IPS-20b (cell line): ENCODE results near the gene NAXD.

Source experiments
- H3K27ac ChIP-seq: one replicate; pipeline ENCODE4 v1.5.1; 2013; ENCODE audit warnings: low read length
- H3K27me3 ChIP-seq: 2 replicates; pipeline ENCODE4 v1.6.1; 2013; ENCODE audit warnings: mild to moderate bottlenecking, low read length, inconsistent platforms; ENCODE audit not compliant: insufficient read depth
- H3K36me3 ChIP-seq: 2 replicates; pipeline ENCODE4 v1.6.1; 2013; ENCODE audit warnings: low read depth, mild to moderate bottlenecking, inconsistent platforms, low read length, moderate library complexity; ENCODE audit not compliant: insufficient read depth
- H3K4me1 ChIP-seq: 2 replicates; pipeline ENCODE4 v1.6.1; 2013; ENCODE audit warnings: mild to moderate bottlenecking, control low read depth, inconsistent platforms, low read length, moderate library complexity; ENCODE audit not compliant: insufficient read depth
- H3K4me3 ChIP-seq: 2 replicates; pipeline ENCODE4 v1.5.1; 2013; ENCODE audit warnings: mild to moderate bottlenecking, low read length, inconsistent platforms
- H3K9ac ChIP-seq: 2 replicates; pipeline ENCODE4 v1.6.1; 2013; ENCODE audit warnings: low read depth, mild to moderate bottlenecking, inconsistent platforms, low read length, moderate library complexity
- H3K9me3 ChIP-seq: 2 replicates; pipeline ENCODE4 v1.6.1; 2013; ENCODE audit warnings: mild to moderate bottlenecking, low read depth, low read length, inconsistent platforms; ENCODE audit not compliant: insufficient read depth

Gene NAXD

GRCh38 chr13:110682746-110683145, 67.4 kb downstream of the NAXD start:
- Histone ChIP-seq H3K27me3 (no peaks in the 10 kb centered on the region), H3K4me3 (no peak overlapping the region), H3K36me3 (peaks cover 67% of the 10 kb centered on the region), H3K27ac (no peak overlapping the region), H3K9ac (no peak overlapping the region), H3K4me1 (no peaks in the 10 kb centered on the region), H3K9me3 (no peaks in the 10 kb centered on the region)

GRCh38 chr13:110683203-110683883, 68.0 kb downstream of the NAXD start:
- Histone ChIP-seq H3K9ac (no peak overlapping the region), H3K9me3 (no peaks in the 10 kb centered on the region), H3K4me3 (no peak overlapping the region), H3K27me3 (no peaks in the 10 kb centered on the region), H3K4me1 (no peaks in the 10 kb centered on the region), H3K36me3 (peaks cover 69% of the 10 kb centered on the region), H3K27ac (no peak overlapping the region)

DNA sequence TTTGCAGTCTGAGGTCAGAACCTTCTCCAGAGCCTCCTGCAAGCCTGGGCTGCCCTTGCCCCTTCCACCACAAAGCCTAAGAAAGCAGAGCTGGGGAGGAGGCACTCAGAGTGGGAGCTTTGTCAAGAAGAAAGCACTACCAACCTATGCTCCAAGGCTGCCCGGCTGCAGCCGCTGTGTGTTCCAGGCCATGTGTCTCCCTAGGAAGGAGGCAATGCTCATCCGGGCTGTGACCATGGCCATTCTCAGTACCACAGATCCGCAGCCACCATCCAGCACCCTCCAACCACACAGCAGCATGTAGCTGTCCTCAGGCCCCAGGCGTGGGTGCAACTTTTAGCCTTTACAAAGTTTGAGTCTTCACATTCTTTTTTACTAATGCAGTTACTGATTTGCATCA, 68.6 kb downstream of the NAXD start:
- Histone ChIP-seq H3K27ac (no peak overlapping the region), H3K4me3 (no peak overlapping the region), H3K9ac (no peak overlapping the region), H3K36me3 (peaks cover 63% of the 10 kb centered on the region), H3K4me1 (no peaks in the 10 kb centered on the region), H3K9me3 (no peaks in the 10 kb centered on the region), H3K27me3 (no peaks in the 10 kb centered on the region)

DNA sequence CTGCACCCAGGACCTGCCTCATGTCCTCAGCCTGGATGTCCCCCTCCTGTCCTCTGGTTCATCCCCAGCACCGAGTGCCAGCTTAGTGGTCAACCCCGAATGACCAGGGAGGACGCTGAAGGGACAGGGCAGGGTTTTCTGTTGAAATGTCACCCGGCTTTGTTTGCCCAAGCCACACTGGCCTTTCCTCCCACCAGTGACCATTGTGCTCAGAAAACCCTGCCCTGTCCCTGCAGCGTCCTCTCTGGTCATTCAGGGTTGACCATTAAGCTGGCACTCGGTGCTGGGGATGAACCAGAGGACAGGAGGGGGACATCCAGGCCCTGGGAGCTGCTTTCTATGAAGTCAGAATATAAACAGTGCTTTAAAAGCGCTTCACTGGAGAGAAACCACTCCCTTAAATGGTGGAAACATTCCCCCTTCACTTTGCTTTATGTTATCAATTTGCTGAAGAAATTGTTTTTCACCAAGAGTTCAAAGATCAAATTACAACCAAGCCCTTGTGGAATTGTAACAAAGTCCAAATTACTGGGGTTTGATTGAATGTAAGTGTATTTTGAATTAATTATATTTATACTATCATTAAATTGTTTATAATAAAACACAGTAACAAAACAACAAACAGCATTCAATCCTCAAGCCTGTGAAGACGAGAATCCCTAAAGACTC, 69.2 kb downstream of the NAXD start:
- Histone ChIP-seq H3K9me3 (no peaks in the 10 kb centered on the region), H3K4me3 (no peak overlapping the region), H3K27ac (no peak overlapping the region), H3K9ac (no peak overlapping the region), H3K27me3 (no peaks in the 10 kb centered on the region), H3K4me1 (no peaks in the 10 kb centered on the region), H3K36me3 (peaks cover 65% of the 10 kb centered on the region)

GRCh38 chr13:110685305-110686020, 70.1 kb downstream of the NAXD start:
- H3K4me1 ChIP-seq = no peaks in the 10 kb centered on the region
- H3K36me3 ChIP-seq = peaks cover 67% of the 10 kb centered on the region

DNA sequence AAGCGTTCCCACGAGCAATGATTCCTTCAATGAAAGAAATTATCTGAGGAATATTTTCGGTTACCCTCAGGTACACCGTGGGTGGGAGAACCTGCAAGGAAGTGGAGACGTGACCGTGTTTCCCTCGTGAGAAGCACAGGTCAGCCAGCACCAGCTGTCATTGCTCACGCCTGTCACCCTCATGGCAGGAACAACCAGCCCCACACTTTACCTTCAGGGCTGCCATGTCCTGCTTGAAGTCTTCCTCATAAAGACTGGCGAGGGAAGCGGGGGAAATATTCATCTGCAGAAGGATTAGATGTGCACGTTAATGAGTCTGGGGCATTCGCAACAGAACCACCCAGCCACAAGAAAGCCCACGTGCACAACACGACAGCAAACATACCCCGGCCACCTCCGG, 72.4 kb downstream of the NAXD start:
- Histone ChIP-seq H3K27ac (no peak overlapping the region), H3K36me3 (peaks cover 52% of the 10 kb centered on the region)

More at GRCh38 chr13:110685305-110686020, 70.1 kb downstream of the NAXD start:
- H3K4me3 ChIP-seq = no peak overlapping the region
- no peak overlapping the region for H3K9ac ChIP-seq
- no peaks in the 10 kb centered on the region for H3K27me3 ChIP-seq
- H3K9me3 ChIP-seq = no peaks in the 10 kb centered on the region
- no peak overlapping the region for H3K27ac ChIP-seq

DNA sequence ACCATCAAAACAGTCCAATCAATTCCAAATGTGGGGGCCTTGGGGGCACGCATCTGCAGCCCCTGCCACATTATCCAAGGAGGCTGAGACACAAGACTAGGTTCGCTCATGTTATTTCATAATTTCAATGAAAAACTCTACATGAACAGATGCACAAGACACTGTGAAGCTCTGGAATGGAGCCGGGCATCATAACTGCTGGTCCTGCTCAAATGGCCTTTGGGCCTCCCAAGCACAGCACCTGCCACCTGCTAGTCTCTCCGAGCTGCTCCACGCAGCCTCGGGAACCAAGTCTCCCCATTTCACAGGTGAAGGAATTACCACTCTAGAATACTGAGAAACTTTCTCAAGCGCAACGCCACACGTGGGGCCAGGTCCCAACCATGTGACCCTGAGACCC, 73.7 kb downstream of the NAXD start:
- no peak overlapping the region for H3K27ac ChIP-seq
- H3K9ac ChIP-seq = no peak overlapping the region
- no peaks in the 10 kb centered on the region for H3K9me3 ChIP-seq
- H3K36me3 ChIP-seq = peaks cover 47% of the 10 kb centered on the region
- no peak overlapping the region for H3K4me3 ChIP-seq
- no peaks in the 10 kb centered on the region for H3K4me1 ChIP-seq
- no peaks in the 10 kb centered on the region for H3K27me3 ChIP-seq

More for the DNA sequence above, 72.4 kb downstream of the NAXD start:
- Histone ChIP-seq H3K4me3 (no peak overlapping the region), H3K27me3 (no peaks in the 10 kb centered on the region), H3K4me1 (no peaks in the 10 kb centered on the region), H3K9me3 (no peaks in the 10 kb centered on the region), H3K9ac (no peak overlapping the region)
